HepG2 (cell line): Measurements from ENCODE around the gene PRRT2. TPM values are rescaled to one million over a fixed set of nuclear protein-coding genes. Genes with fewer than 3 reads are reported as not detected.

Experiments used
- CENPX ChIP-seq: sonication (generic); formaldehyde crosslinking; IDR thresholded peaks from 2 replicates; pipeline ENCODE4 v1.9.0; 2021; ENCODE audit warnings: mild to moderate bottlenecking, missing genetic modification reagents, moderate library complexity
- HNF4A ChIP-seq: sonication (generic); formaldehyde crosslinking; IDR thresholded peaks from 2 replicates; pipeline ENCODE4 v1.4.0; 2020; ENCODE audit warnings: missing genetic modification reagents
- KDM5A ChIP-seq: fragments of 200-600 bp; sonication (generic); IDR thresholded peaks from 2 replicates; pipeline ENCODE4 v1.7.0; 2018; ENCODE audit warnings: antibody characterized with exemption, mild to moderate bottlenecking, low read length, borderline replicate concordance
- KDM5B ChIP-seq: sonication (generic); formaldehyde crosslinking; IDR thresholded peaks from 2 replicates; pipeline ENCODE4 v1.4.0; 2020; ENCODE audit warnings: missing genetic modification reagents, mild to moderate bottlenecking, borderline replicate concordance
- KLF9 ChIP-seq: IDR thresholded peaks from 2 replicates; pipeline ENCODE4 v1.6.1; 2016; ENCODE audit warnings: low read depth
- NFIC ChIP-seq: IDR thresholded peaks from 2 replicates; pipeline ENCODE4 v1.6.1; 2012; ENCODE audit warnings: mild to moderate bottlenecking, low read length, inconsistent platforms
- SIN3B ChIP-seq: fragments of 150-350 bp; IDR thresholded peaks from 2 replicates; pipeline ENCODE4 v1.6.1; 2014; ENCODE audit warnings: low read length
- TARDBP ChIP-seq: sonication (generic); formaldehyde crosslinking; IDR thresholded peaks from 2 replicates; pipeline ENCODE4 v1.8.0; 2022; ENCODE audit warnings: mild to moderate bottlenecking, missing genetic modification reagents
- TGIF2 ChIP-seq: IDR thresholded peaks from 2 replicates; pipeline ENCODE4 v1.6.1; 2016; ENCODE audit warnings: control low read depth, missing compliant biosample characterization
- ZBTB3 ChIP-seq: sonication (generic); formaldehyde crosslinking; IDR thresholded peaks from 2 replicates; pipeline ENCODE4 v1.4.0; 2020; ENCODE audit warnings: low read depth, mild to moderate bottlenecking, moderate library complexity, missing genetic modification reagents, borderline replicate concordance
- ZNF570 ChIP-seq: sonication (generic); formaldehyde crosslinking; IDR thresholded peaks from 2 replicates; pipeline ENCODE4 v1.4.0; 2020; ENCODE audit warnings: mild to moderate bottlenecking, missing genetic modification reagents, borderline replicate concordance
- ZNF768 ChIP-seq: sonication (generic); formaldehyde crosslinking; IDR thresholded peaks from 2 replicates; pipeline ENCODE4 v1.4.0; 2020; ENCODE audit warnings: missing genetic modification reagents
- ZNF776 ChIP-seq: sonication (generic); formaldehyde crosslinking; IDR thresholded peaks from 2 replicates; pipeline ENCODE4 v1.4.0; 2020; ENCODE audit warnings: mild to moderate bottlenecking, missing genetic modification reagents
- polyA plus RNA-seq, 8 experiments: library from polyadenylated mRNA; depleted of rRNA in 3 of 8; stranded (reverse) in 7 of 8; unstranded in 1 of 8; fragments of >200 nt; fragmentation: Illumina TruSeq in 4 of 8; extraction: Trizol in 4 of 8; gene quantifications; 2 replicates each; pipeline versions ENCODE4 v1.2.1 to v1.2.3, GENCODE V29; 2011 to 2016; ENCODE audit warnings: low read depth in 4 of 8, missing spikeins in 1 of 8, mixed read lengths in 1 of 8; ENCODE audit not compliant: insufficient read depth in 1 of 8
- total RNA-seq, 5 experiments: library from RNA; depleted of rRNA; stranded (reverse); fragments of >200 nt; fragmentation: Illumina TruSeq; extraction: Trizol; gene quantifications; 2 replicates each; pipeline ENCODE4 v1.2.3, GENCODE V29; 2016; ENCODE audit warnings: low read depth in 1 of 5
- TF ChIP-seq, protein P1 (sequence below): fragments of 450-650 bp; IDR thresholded peaks from 2 replicates; pipeline ENCODE4 v1.6.1; 2017; ENCODE audit warnings: mild to moderate bottlenecking
- TF ChIP-seq, protein P2 (sequence below): sonication (generic); formaldehyde crosslinking; conservative IDR thresholded peaks from 2 replicates; pipeline ENCODE4 v1.4.0; 2020; ENCODE audit warnings: missing genetic modification reagents
- TF ChIP-seq, protein P3 (sequence below): sonication (generic); formaldehyde crosslinking; IDR thresholded peaks from 2 replicates; pipeline ENCODE4 v1.8.1; 2023; ENCODE audit warnings: missing genetic modification reagents, mild to moderate bottlenecking, borderline replicate concordance
- TF ChIP-seq, protein P4 (sequence below): sonication (generic); formaldehyde crosslinking; IDR thresholded peaks from 2 replicates; pipeline ENCODE4 v1.5.0; 2020; ENCODE audit warnings: mild to moderate bottlenecking, missing genetic modification reagents
- TF ChIP-seq, protein P5 (sequence below): IDR thresholded peaks from 2 replicates; pipeline ENCODE4 v1.6.1; 2018; ENCODE audit warnings: missing genetic modification reagents, mild to moderate bottlenecking, missing compliant biosample characterization
- TF ChIP-seq, protein P6 (sequence below): sonication (generic); IDR thresholded peaks from 2 replicates; pipeline ENCODE4 v1.6.1; 2016; ENCODE audit warnings: low read depth, borderline replicate concordance

PRRT2 gene
- total and polyA plus RNA-seq, 2 of the 13 experiments (the other 11 are each of a cell fraction or from before 2014, with no cell fraction given), result 0.51 to 1.1 TPM

DNA sequence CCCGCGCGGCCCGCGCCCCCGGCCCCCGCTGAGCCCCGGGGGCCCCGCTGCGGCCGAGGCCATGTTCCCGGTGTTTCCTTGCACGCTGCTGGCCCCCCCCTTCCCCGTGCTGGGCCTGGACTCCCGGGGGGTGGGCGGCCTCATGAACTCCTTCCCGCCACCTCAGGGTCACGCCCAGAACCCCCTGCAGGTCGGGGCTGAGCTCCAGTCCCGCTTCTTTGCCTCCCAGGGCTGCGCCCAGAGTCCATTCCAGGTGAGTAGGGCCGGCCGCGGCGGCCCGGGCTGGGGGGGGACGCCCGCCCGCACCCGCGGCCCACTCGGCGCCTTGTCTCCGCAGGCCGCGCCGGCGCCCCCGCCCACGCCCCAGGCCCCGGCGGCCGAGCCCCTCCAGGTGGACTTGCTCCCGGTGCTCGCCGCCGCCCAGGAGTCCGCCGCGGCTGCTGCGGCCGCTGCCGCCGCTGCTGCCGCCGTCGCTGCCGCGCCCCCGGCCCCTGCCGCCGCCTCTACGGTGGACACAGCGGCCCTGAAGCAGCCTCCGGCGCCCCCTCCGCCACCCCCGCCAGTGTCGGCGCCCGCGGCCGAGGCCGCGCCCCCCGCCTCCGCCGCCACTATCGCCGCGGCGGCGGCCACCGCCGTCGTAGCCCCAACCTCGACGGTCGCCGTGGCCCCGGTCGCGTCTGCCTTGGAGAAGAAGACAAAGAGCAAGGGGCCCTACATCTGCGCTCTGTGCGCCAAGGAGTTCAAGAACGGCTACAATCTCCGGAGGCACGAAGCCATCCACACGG lies 5.2 kb upstream of the PRRT2 start (continued):
- TF ChIP-seq, protein P1, sequence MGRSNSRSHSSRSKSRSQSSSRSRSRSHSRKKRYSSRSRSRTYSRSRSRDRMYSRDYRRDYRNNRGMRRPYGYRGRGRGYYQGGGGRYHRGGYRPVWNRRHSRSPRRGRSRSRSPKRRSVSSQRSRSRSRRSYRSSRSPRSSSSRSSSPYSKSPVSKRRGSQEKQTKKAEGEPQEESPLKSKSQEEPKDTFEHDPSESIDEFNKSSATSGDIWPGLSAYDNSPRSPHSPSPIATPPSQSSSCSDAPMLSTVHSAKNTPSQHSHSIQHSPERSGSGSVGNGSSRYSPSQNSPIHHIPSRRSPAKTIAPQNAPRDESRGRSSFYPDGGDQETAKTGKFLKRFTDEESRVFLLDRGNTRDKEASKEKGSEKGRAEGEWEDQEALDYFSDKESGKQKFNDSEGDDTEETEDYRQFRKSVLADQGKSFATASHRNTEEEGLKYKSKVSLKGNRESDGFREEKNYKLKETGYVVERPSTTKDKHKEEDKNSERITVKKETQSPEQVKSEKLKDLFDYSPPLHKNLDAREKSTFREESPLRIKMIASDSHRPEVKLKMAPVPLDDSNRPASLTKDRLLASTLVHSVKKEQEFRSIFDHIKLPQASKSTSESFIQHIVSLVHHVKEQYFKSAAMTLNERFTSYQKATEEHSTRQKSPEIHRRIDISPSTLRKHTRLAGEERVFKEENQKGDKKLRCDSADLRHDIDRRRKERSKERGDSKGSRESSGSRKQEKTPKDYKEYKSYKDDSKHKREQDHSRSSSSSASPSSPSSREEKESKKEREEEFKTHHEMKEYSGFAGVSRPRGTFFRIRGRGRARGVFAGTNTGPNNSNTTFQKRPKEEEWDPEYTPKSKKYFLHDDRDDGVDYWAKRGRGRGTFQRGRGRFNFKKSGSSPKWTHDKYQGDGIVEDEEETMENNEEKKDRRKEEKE, result no peak
- TF ChIP-seq HNF4A (CRISPR knock-in tag) (no peak), CENPX (CRISPR knock-in tag) (no peak), ZNF570 (CRISPR knock-in tag) (no peak; the same call in 1 of the 2 replicates), ZNF768 (CRISPR knock-in tag) (peak; percentile 50), NFIC (no peak), ZNF776 (CRISPR knock-in tag) (no peak), TARDBP (no peak), KLF9 (no peak), SIN3B (no peak), ZBTB3 (CRISPR knock-in tag) (no peak), TGIF2 (peak; percentile 53; the same call in 1 of the 2 replicates), KDM5B (CRISPR knock-in tag) (no peak), KDM5A (no peak)
- TF ChIP-seq, protein P2, sequence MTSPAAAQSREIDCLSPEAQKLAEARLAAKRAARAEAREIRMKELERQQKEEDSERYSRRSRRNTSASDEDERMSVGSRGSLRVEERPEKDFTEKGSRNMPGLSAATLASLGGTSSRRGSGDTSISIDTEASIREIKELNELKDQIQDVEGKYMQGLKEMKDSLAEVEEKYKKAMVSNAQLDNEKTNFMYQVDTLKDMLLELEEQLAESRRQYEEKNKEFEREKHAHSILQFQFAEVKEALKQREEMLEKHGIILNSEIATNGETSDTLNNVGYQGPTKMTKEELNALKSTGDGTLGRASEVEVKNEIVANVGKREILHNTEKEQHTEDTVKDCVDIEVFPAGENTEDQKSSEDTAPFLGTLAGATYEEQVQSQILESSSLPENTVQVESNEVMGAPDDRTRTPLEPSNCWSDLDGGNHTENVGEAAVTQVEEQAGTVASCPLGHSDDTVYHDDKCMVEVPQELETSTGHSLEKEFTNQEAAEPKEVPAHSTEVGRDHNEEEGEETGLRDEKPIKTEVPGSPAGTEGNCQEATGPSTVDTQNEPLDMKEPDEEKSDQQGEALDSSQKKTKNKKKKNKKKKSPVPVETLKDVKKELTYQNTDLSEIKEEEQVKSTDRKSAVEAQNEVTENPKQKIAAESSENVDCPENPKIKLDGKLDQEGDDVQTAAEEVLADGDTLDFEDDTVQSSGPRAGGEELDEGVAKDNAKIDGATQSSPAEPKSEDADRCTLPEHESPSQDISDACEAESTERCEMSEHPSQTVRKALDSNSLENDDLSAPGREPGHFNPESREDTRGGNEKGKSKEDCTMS (CRISPR knock-in tag), result no peak
- TF ChIP-seq, protein P3, sequence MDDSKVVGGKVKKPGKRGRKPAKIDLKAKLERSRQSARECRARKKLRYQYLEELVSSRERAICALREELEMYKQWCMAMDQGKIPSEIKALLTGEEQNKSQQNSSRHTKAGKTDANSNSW, result no peak
- TF ChIP-seq, protein P4, sequence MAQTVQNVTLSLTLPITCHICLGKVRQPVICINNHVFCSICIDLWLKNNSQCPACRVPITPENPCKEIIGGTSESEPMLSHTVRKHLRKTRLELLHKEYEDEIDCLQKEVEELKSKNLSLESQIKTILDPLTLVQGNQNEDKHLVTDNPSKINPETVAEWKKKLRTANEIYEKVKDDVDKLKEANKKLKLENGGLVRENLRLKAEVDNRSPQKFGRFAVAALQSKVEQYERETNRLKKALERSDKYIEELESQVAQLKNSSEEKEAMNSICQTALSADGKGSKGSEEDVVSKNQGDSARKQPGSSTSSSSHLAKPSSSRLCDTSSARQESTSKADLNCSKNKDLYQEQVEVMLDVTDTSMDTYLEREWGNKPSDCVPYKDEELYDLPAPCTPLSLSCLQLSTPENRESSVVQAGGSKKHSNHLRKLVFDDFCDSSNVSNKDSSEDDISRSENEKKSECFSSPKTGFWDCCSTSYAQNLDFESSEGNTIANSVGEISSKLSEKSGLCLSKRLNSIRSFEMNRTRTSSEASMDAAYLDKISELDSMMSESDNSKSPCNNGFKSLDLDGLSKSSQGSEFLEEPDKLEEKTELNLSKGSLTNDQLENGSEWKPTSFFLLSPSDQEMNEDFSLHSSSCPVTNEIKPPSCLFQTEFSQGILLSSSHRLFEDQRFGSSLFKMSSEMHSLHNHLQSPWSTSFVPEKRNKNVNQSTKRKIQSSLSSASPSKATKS (CRISPR knock-in tag), result no peak
- TF ChIP-seq, protein P5, sequence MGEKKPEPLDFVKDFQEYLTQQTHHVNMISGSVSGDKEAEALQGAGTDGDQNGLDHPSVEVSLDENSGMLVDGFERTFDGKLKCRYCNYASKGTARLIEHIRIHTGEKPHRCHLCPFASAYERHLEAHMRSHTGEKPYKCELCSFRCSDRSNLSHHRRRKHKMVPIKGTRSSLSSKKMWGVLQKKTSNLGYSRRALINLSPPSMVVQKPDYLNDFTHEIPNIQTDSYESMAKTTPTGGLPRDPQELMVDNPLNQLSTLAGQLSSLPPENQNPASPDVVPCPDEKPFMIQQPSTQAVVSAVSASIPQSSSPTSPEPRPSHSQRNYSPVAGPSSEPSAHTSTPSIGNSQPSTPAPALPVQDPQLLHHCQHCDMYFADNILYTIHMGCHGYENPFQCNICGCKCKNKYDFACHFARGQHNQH (CRISPR knock-in tag), result peak; percentile 46; the same call in 1 of the 2 replicates
- TF ChIP-seq, protein P6, sequence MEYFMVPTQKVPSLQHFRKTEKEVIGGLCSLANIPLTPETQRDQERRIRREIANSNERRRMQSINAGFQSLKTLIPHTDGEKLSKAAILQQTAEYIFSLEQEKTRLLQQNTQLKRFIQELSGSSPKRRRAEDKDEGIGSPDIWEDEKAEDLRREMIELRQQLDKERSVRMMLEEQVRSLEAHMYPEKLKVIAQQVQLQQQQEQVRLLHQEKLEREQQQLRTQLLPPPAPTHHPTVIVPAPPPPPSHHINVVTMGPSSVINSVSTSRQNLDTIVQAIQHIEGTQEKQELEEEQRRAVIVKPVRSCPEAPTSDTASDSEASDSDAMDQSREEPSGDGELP, result no peak
